ENCODE measurements around the gene CDKN1B.

DNA sequence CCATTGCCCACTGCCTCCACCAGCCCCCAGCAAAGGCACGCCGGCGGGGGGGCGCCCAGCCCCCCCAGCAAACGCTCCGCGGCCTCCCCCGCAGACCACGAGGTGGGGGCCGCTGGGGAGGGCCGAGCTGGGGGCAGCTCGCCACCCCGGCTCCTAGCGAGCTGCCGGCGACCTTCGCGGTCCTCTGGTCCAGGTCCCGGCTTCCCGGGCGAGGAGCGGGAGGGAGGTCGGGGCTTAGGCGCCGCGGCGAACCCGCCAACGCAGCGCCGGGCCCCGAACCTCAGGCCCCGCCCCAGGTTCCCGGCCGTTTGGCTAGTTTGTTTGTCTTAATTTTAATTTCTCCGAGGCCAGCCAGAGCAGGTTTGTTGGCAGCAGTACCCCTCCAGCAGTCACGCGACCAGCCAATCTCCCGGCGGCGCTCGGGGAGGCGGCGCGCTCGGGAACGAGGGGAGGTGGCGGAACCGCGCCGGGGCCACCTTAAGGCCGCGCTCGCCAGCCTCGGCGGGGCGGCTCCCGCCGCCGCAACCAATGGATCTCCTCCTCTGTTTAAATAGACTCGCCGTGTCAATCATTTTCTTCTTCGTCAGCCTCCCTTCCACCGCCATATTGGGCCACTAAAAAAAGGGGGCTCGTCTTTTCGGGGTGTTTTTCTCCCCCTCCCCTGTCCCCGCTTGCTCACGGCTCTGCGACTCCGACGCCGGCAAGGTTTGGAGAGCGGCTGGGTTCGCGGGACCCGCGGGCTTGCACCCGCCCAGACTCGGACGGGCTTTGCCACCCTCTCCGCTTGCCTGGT is at the start of gene CDKN1B:
- TF ChIP-seq, protein P1, sequence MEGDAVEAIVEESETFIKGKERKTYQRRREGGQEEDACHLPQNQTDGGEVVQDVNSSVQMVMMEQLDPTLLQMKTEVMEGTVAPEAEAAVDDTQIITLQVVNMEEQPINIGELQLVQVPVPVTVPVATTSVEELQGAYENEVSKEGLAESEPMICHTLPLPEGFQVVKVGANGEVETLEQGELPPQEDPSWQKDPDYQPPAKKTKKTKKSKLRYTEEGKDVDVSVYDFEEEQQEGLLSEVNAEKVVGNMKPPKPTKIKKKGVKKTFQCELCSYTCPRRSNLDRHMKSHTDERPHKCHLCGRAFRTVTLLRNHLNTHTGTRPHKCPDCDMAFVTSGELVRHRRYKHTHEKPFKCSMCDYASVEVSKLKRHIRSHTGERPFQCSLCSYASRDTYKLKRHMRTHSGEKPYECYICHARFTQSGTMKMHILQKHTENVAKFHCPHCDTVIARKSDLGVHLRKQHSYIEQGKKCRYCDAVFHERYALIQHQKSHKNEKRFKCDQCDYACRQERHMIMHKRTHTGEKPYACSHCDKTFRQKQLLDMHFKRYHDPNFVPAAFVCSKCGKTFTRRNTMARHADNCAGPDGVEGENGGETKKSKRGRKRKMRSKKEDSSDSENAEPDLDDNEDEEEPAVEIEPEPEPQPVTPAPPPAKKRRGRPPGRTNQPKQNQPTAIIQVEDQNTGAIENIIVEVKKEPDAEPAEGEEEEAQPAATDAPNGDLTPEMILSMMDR (conservative IDR thresholded peaks at IDR 0.05; ENCODE audit: low read length), result no peak
- TF ChIP-seq EZH2phosphoT487 (IDR thresholded peaks at IDR 0.05; ENCODE audit: borderline replicate concordance), result no peak
